Loucy (cell line): Measurements from ENCODE around the gene PARVA.

ENCODE experiments used
- EZH2phosphoT487 ChIP-seq: fragments of 200-600 bp; IDR thresholded peaks from 2 replicates; pipeline ENCODE4 v1.6.1; 2018; ENCODE audit warnings: antibody characterized with exemption, mild to moderate bottlenecking, moderate library complexity, borderline replicate concordance
- TF ChIP-seq, protein P1 (sequence below): fragments of 200-600 bp; sonication (generic); conservative IDR thresholded peaks from 2 replicates; pipeline ENCODE4 v1.5.1; 2014; ENCODE audit warnings: mild to moderate bottlenecking, antibody characterized with exemption, low read length

DNA sequence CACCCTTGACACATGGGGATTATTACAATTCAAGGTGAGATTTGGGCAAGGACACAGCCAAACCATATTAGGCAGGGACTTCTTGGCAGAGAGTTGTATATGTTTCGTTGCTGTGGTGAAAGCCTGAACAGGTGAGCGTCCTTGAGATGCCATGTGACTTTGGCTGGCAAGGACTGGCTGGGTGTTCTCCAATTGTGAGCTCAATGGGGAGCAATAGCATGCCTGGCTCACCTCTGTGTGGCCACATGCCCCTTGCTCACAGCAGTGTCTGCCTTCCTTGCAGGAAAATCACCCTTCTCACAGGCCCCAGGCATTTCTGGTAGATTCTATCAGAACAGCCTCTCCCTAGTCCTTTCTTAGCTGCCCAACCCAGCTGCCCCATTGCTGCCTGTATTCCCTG, 105.5 kb downstream of the PARVA start:
- TF ChIP-seq, protein P1, sequence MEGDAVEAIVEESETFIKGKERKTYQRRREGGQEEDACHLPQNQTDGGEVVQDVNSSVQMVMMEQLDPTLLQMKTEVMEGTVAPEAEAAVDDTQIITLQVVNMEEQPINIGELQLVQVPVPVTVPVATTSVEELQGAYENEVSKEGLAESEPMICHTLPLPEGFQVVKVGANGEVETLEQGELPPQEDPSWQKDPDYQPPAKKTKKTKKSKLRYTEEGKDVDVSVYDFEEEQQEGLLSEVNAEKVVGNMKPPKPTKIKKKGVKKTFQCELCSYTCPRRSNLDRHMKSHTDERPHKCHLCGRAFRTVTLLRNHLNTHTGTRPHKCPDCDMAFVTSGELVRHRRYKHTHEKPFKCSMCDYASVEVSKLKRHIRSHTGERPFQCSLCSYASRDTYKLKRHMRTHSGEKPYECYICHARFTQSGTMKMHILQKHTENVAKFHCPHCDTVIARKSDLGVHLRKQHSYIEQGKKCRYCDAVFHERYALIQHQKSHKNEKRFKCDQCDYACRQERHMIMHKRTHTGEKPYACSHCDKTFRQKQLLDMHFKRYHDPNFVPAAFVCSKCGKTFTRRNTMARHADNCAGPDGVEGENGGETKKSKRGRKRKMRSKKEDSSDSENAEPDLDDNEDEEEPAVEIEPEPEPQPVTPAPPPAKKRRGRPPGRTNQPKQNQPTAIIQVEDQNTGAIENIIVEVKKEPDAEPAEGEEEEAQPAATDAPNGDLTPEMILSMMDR = no peak
- TF ChIP-seq EZH2phosphoT487 = no peak
